HG03469 (cell line): ENCODE data around the gene CRYL1.
"Not testable (repeated sequence)": the region's sequence is repeated elsewhere in the genome, so short reads cannot be mapped to it uniquely, and the experiment has no call there.

Experiments
- ATAC-seq: cut with Tn5 transposase; IDR thresholded peaks from one replicate; pipeline ENCODE4 v1.9.1; 2021; ENCODE audit warnings: mild to moderate bottlenecking, moderate library complexity, moderate number of reproducible peaks; ENCODE audit not compliant: unreplicated experiment

CRYL1 gene

GRCh38 chr13:20461481-20461859 is 64.2 kb downstream of the CRYL1 start:
- no peak for ATAC-seq

GRCh38 chr13:20460761-20461160 is 64.9 kb downstream of the CRYL1 start:
- ATAC-seq = no peak

DNA sequence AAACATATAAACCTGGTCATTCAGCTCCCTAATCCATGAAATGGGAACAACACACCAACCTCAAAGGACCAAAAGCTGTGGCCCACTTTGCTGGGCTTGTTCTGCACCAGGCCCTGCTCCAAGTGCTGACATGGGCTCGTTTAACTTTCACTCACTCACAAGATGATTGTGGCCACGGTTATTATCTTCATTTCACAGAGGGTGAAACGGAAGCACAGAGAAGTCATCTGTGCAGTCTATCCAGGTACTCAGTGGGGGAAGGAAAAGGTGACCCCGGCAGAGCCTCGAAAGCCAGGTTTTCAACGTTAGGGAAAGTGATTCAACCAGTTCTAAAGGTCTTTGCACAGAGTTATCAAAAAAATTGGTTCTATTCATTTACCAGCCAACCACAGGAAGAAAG is 68.0 kb downstream of the CRYL1 start:
- ATAC-seq = no peak

- no peak for ATAC-seq
Observed at GRCh38 chr13:20456737-20457136, 68.9 kb downstream of the CRYL1 start.

GRCh38 chr13:20451397-20451796 is 74.3 kb downstream of the CRYL1 start:
- ATAC-seq = no peak

DNA sequence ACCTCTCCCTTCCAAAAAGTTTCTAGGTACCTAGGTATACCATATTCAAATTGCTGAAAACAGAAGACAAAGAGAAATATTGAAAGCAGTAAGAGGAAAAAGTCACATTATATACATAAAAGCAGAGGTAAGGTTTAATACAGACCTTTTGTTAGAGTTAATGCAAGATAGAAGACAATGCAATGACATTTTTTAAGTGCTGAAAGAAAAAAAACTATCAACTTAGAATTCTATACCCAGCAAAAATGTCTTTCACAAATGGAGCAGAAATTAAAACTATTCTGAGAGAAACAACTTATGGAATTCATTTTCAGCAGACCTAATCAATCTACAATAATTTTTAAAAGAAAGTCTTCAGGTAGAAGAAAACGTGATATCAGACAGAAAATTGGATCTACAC is 77.2 kb downstream of the CRYL1 start:
- no peak for ATAC-seq

- ATAC-seq = no peak
Observed at GRCh38 chr13:20446900-20447299, 78.8 kb downstream of the CRYL1 start.

DNA sequence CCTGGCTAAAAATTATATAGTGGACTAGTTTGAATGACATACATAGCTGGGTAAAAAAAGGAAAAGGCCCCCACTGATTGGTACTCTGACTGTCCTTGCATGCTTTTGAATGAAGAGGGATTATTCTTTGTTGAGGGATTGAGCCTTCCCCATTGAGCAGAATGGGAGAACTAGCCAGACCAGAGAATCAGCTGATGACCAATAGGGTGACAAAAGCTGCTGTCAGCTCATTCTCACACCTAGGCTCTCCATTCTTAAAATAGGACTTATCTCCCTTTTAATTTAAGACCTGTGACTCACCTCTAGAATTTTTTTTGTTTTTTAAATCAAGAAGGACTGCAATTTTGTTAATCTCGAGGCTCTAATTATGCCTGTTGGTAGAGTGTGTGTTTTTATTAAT is 79.3 kb downstream of the CRYL1 start:
- no peak for ATAC-seq

DNA sequence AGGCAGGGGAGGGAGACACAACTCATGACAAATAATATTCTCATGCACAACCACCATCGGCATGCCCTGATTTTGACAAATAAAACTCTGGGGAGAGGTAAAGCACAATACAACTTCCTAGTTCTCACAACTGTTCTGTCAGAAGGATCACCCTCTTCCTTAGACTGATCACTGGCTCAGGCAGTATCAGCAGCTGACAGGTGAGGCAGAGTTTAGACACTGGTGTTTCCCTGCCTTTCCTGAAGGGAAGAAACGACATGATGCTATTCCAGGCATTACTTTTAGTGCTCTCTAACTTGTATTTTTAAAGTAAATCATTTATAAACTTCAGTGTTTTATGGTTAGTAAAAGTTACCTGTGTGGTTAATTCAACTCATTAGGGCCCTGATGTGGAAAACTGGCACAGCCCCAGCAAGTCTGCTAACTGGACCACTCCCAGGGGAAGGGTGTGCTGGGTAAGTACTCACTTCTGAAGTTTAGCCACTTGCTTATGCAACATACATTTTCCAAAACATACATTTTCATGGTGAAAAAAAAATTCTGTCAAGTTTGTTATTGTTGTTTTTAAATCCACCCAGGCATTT is 82.8 kb downstream of the CRYL1 start:
- ATAC-seq = no peak

DNA sequence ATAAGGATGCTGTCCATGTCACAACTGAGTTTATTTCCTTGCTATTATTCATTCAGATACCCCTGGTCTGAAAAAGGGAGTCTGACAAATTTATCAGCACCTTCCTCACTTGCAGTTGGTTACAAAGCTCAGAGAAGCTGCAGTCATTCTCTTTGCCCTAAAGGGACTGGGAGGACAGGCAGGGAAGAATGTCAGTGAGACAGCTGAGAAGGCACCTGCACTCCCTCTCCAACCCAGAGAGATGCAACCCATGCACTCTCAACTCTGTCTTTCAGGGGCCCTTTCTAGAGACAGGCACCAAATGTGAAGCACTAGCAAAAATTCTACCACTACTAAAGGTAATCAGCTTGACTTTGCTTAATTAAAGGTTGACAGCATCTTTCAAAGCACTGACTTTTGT is 83.3 kb downstream of the CRYL1 start:
- ATAC-seq = no peak

GRCh38 chr13:20441879-20442278 is 83.8 kb downstream of the CRYL1 start:
- ATAC-seq = no peak

DNA sequence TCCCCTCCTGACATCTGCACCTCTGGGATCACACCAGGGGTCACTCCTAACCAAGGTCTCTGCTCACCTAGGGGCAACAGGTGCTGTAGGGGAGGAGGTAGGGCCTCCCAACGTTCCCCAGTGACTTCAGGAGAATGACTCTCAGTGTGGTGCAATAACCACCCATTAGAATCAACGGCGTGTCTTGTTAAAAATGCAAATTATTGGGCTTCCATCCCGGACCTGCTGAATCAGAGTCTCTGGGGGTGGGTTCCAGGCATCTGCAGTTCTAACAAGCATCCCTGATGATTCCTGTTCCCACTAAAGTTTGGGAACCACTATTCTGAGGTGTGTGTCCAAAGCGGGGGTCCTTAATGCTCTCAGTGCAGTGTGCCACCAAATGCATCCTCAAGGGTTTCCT is 84.6 kb downstream of the CRYL1 start:
- ATAC-seq = no peak

DNA sequence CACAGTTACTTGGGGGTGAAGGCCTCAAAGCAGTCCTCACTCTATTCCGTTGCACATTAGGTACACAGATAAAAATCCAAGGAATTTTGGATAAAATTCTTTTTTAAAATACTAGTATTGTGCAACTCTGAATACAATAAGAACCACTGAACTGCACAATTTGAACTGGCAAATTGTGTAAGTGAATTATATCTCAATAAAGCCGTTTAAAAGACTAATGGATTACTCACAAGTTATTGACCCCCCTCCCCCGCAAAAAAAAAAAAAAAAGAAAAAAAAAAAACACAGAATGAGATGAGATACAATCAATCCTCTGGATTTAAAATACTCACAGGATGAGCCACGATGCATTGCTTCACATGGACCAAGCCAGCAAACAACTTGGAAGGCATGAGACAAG is 86.4 kb downstream of the CRYL1 start:
- ATAC-seq = no peak

GRCh38 chr13:20438801-20439200 is 86.9 kb downstream of the CRYL1 start:
- no peak for ATAC-seq

GRCh38 chr13:20436505-20436904 is 89.2 kb downstream of the CRYL1 start:
- no peak for ATAC-seq

GRCh38 chr13:20435616-20436368 is 89.9 kb downstream of the CRYL1 start:
- no peak for ATAC-seq

GRCh38 chr13:20434210-20434609 is 91.4 kb downstream of the CRYL1 start:
- not testable (repeated sequence) for ATAC-seq

GRCh38 chr13:20431687-20432384 is 93.8 kb downstream of the CRYL1 start:
- no peak for ATAC-seq

DNA sequence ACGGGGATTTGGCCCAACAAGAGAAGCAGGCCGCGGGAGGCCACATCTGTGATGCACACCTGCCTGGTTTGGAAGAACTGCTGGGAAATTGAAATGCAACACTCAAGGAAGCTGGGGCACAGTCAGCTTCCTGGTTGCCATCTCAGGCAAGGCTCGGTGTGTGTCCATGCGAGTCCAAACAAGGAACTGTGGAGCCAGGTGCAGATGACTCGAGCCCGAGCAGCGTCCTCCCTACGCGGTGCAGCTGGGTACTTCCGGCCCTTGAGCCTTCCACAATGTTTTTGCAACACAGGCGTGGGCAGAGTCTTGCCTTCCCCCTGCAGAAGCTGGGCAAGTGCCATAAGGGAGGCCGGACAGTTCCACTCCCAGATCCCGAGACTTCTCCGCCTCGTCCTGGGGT is 94.6 kb downstream of the CRYL1 start:
- no peak for ATAC-seq

DNA sequence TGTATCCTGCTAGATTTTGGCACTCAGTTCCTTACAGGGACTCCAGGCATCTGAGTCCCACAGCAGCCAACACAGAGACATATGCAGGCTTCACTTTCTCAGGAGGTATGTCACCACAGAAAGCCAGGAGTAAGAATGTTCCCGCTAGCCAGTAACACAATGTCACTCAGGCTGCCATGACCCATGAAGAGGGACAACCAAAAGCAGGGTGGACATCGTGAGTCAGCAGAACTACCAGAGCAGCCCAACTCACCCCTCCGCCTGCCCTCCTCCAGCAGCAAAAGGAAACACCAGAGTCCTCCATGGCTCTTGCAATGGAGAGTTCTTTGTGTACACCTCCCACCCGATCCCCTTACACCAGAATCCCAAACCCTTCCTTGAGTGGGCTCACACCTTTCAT is 95.4 kb downstream of the CRYL1 start:
- no peak for ATAC-seq

DNA sequence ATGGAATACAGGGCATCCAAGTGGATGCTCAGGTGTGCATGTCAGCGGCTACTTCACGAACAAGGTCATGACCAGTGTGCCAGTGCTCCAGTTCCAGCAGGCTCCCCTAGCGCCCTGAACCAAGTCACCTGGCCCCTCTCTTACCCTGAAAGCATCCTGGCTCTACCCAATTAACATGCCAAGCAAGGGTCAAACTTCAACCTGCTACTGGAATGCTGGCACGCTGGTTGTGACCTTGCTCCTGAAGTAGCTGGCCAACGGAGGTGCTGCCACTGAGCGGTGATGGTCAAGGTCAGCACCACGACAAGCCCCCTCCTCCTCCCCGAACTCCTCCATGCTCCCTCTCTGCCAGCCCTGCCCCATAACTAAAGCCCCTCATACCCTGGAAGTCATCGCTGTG is 96.0 kb downstream of the CRYL1 start:
- no peak for ATAC-seq
